Cardiac muscle cell (in vitro differentiated cells and primary cell): ENCODE measurements around the gene CNTN5. TPM values are rescaled to one million over a fixed set of nuclear protein-coding genes. Genes with fewer than 3 reads are reported as not detected.

ENCODE experiments used
- DNase-seq, 2 donors: peaks; one replicate each; pipeline versions ENCODE4 v3.0.0 to v3.0.0-alpha.2; 2010 to 2017; ENCODE audit warnings: low read depth in 1 of 2, low spot score in 1 of 2
- H3K27ac ChIP-seq: fragments of 200-600 bp; sonication (generic); 2 replicates; pipeline ENCODE4 v1.5.1; 2016
- H3K27me3 ChIP-seq: fragments of 200-600 bp; sonication (generic); 2 replicates; pipeline ENCODE4 v1.6.0; 2016; ENCODE audit warnings: control low read depth
- H3K36me3 ChIP-seq: fragments of 200-600 bp; sonication (generic); 2 replicates; pipeline ENCODE4 v1.5.1; 2016; ENCODE audit warnings: control low read depth
- H3K4me1 ChIP-seq: fragments of 200-600 bp; sonication (generic); 2 replicates; pipeline ENCODE4 v1.8.1; 2017; ENCODE audit warnings: low read depth, mild to moderate bottlenecking, mixed run types
- H3K4me3 ChIP-seq: fragments of 200-600 bp; sonication (generic); 2 replicates; pipeline ENCODE4 v1.5.1; 2016; ENCODE audit warnings: mild to moderate bottlenecking
- H3K9me3 ChIP-seq: fragments of 200-600 bp; sonication (generic); 2 replicates; pipeline ENCODE4 v1.5.1; 2017; ENCODE audit warnings: low read depth, mild to moderate bottlenecking, control low read depth
- polyA plus RNA-seq: library from polyadenylated mRNA; unstranded; fragments of >200 nt; fragmentation: Nextera tagmentation; extraction: Ambion mirVana; gene quantifications from 2 replicates; pipeline ENCODE4 v1.2.1, GENCODE V29; 2016
- total RNA-seq: library from RNA; depleted of rRNA; stranded (reverse); fragments of >200 nt; gene quantifications from 2 replicates; pipeline ENCODE4 v1.2.3, GENCODE V29; 2016
- TF ChIP-seq, protein P1 (sequence below): IDR thresholded peaks from 2 replicates; pipeline ENCODE4 v1.5.1; 2012; ENCODE audit warnings: low read depth, mild to moderate bottlenecking, low read length

CNTN5 gene
- total and polyA plus RNA-seq, 2 experiments from 2014 or later = 30.0 to 41.3 TPM

DNA sequence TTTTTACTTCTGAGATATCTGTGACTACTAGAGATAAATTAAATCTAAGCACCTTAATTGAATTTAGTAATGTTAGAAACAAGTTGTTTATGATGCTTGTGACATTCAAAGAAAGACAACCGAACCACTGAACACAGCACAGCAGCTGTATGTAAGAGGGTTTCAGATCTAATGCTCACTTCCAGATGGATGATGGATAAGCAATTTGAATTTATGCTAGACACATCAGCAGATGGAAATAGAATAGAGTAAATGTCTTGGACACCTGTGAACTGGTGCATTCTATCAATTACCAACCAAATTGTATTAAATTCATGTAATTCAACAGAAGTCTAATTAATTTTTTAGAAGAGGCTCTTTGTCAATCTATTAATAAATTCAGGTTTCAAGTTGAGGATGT lies 306.3 kb downstream of the CNTN5 start:
- TF ChIP-seq, protein P1, sequence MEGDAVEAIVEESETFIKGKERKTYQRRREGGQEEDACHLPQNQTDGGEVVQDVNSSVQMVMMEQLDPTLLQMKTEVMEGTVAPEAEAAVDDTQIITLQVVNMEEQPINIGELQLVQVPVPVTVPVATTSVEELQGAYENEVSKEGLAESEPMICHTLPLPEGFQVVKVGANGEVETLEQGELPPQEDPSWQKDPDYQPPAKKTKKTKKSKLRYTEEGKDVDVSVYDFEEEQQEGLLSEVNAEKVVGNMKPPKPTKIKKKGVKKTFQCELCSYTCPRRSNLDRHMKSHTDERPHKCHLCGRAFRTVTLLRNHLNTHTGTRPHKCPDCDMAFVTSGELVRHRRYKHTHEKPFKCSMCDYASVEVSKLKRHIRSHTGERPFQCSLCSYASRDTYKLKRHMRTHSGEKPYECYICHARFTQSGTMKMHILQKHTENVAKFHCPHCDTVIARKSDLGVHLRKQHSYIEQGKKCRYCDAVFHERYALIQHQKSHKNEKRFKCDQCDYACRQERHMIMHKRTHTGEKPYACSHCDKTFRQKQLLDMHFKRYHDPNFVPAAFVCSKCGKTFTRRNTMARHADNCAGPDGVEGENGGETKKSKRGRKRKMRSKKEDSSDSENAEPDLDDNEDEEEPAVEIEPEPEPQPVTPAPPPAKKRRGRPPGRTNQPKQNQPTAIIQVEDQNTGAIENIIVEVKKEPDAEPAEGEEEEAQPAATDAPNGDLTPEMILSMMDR = no peak
- Histone ChIP-seq H3K36me3 (no peaks in the 10 kb centered on the region), H3K27ac (no peak overlapping the region)

DNA sequence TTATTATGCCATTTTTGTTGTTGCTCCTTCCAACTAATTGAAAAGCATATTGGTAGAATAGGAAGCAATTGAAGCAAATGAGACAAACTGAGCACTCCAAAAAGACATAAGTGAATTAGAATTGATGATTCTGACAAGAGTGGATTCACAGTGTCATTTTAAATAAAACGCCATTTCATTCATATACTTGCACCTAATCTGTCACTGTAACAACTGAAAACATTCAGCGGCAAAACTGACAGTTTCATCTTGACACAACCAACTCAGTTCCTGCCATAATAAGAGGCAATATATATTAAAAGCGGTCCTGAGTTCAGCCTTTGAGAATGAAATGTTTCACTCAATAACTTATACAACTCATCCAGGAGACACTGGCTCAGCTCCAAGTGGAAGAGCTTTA lies 306.8 kb downstream of the CNTN5 start:
- TF ChIP-seq, protein P1 = no peak
- no peak for DNase-seq
- Histone ChIP-seq H3K27me3 (no peaks in the 10 kb centered on the region), H3K36me3 (no peaks in the 10 kb centered on the region), H3K4me3 (no peak overlapping the region), H3K4me1 (no peaks in the 10 kb centered on the region), H3K27ac (no peak overlapping the region), H3K9me3 (no peaks in the 10 kb centered on the region)

More for the DNA sequence above, 306.3 kb downstream of the CNTN5 start:
- Histone ChIP-seq H3K4me1 (no peaks in the 10 kb centered on the region), H3K9me3 (no peaks in the 10 kb centered on the region), H3K4me3 (no peak overlapping the region), H3K27me3 (no peaks in the 10 kb centered on the region)
- DNase-seq = no peak

DNA sequence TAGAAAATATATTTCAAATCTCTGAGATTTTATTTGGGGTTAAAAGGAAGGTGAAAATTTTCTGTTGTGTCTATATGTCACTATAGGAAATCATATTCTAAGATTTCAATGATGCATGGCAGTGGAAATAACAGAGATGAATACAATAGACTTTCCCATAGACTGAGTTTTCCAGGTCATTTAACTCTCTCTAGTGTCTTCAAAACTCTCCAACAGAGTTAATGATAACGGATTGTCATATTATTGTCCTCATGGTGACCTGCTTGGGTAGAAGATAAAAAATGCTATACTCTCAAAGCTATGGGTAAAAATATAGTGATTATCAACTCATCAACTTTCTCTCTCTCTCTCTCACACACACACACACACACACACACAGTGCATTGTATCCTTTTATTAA lies 312.9 kb downstream of the CNTN5 start:
- TF ChIP-seq, protein P1 = no peak
- Histone ChIP-seq H3K27me3 (no peaks in the 10 kb centered on the region), H3K36me3 (no peaks in the 10 kb centered on the region), H3K9me3 (no peaks in the 10 kb centered on the region), H3K27ac (no peak overlapping the region), H3K4me1 (peaks cover 3% of the 10 kb centered on the region), H3K4me3 (no peak overlapping the region)
- DNase-seq = no peak

DNA sequence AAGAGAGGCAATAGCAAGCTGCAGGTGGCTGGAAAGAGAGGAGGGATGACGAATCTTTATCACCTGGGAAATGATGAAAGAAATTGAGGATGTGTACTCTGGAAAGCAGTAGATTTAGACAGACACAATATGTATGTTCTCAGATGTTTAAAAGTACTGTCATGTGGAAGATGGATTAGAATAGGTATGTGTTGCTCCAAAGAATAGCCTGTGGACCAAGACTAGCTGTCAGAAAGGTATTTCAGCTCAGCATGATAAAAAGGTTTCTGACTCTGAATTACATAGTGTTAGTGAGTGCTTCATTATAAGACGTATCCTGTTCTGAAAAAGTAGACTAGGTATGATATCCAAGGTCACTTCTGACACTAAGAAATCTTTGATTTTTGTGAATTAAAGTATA lies 322.4 kb downstream of the CNTN5 start:
- H3K9me3 ChIP-seq = no peaks in the 10 kb centered on the region

DNA sequence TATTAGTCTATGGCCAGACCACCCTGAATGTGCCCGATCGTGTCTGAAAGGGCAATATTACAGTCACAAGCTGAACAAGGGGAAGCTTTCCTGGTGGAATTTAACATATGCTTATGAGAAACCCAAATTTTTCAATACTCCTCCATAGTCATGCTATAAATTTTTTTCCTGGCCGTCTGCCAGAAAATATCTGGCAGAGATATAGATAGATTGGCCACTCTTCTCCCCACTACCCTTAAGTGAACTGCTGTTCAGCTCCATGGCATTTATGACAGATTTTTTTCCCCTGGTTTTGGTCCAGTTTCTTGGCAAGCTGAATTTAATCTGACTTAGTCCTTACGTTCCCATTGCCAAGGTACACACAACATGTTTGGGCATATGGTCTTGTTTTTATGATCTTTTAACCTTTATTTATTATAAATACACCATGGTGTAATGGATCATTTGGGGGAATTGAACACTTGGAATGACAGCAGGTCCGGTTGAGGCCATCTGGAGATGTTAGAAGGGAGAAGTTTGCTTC lies 328.5 kb downstream of the CNTN5 start:
- peaks cover 22% of the 10 kb centered on the region for H3K4me1 ChIP-seq
- H3K9me3 ChIP-seq = no peaks in the 10 kb centered on the region
- peak in 1 of 2 donors; percentile 6 for DNase-seq
- no peaks in the 10 kb centered on the region for H3K36me3 ChIP-seq
- H3K27me3 ChIP-seq = no peaks in the 10 kb centered on the region
- H3K4me3 ChIP-seq = no peak overlapping the region
- no peak overlapping the region for H3K27ac ChIP-seq
- TF ChIP-seq, protein P1 = no peak

More for the DNA sequence above, 322.4 kb downstream of the CNTN5 start:
- DNase-seq = no peak
- no peak overlapping the region for H3K27ac ChIP-seq
- H3K36me3 ChIP-seq = no peaks in the 10 kb centered on the region
- H3K4me1 ChIP-seq = no peaks in the 10 kb centered on the region
- TF ChIP-seq, protein P1 = no peak
- no peak overlapping the region for H3K4me3 ChIP-seq
- no peaks in the 10 kb centered on the region for H3K27me3 ChIP-seq
